GM12878 (cell line): ENCODE measurements around the gene SAFB. TPM values are rescaled to one million over a fixed set of nuclear protein-coding genes. Genes with fewer than 3 reads are reported as not detected.

Experiments
- ATAC-seq: fragments of 200-7000 bp; cut with Tn5 transposase; 3 replicates; pipeline ENCODE4 v1.9.1; 2020; ENCODE audit warnings: mild to moderate bottlenecking, moderate library complexity
- BruUV-seq: library from RNA; stranded (reverse); fragments of 400-500 nt; replicated peaks from 2 replicates; lab custom pipeline; 2021; lab: Mats Ljungman, UMichigan
- CTCF ChIA-PET: fragments of 300-600 bp; sonication (Branson Sonifier 250); formaldehyde crosslinking; extraction: SDS; loops from one replicate; lab custom pipeline; 2021; ENCODE audit warnings: inconsistent platforms; lab: Yijun Ruan, JAX
- POLR2A ChIA-PET: fragments of 350-600 bp; formaldehyde crosslinking; extraction: SDS; loops from one replicate; lab custom pipeline; 2021; ENCODE audit warnings: inconsistent platforms; lab: Charles Lee
- RAD21 ChIA-PET: fragments of 300-600 bp; sonication (Branson Sonifier 250); formaldehyde crosslinking; loops from one replicate; lab custom pipeline; 2023; ENCODE audit warnings: antibody characterized with exemption; ENCODE audit not compliant: unreplicated experiment; lab: Charles Lee
- SMC1A ChIA-PET: fragments of 300-600 bp; sonication (Branson Sonifier 250); formaldehyde crosslinking; loops from one replicate; lab custom pipeline; 2023; ENCODE audit not compliant: unreplicated experiment, uncharacterized antibody; lab: Charles Lee
- DNase-seq: peaks from one replicate; pipeline ENCODE4 v3.0.0-alpha.2; 2011; ENCODE audit warnings: low read depth, low spot score
- FAIRE-seq: peaks from 3 replicates; lab custom pipeline; 2011; peaks lifted over from hg19 to GRCh38; lab: Jason Lieb, UNC
- H2AFZ ChIP-seq: 2 replicates; pipeline ENCODE4 v1.6.0; 2011; ENCODE audit warnings: low read depth, low read length, control low read depth; ENCODE audit not compliant: control insufficient read depth
- H3K27ac ChIP-seq: 2 replicates; pipeline ENCODE4 v1.5.1; 2011; ENCODE audit warnings: control low read depth; ENCODE audit not compliant: control insufficient read depth, insufficient read depth
- H3K27me3 ChIP-seq, 2 experiments: replicated peaks in 1 of 2; 2 replicates each; pipeline versions ENCODE4 v1.6.0 to v1.6.1; 2011; ENCODE audit warnings: low read length in 1 of 2; ENCODE audit not compliant: control insufficient read depth in 2 of 2, insufficient read depth in 2 of 2
- H3K36me3 ChIP-seq, 2 experiments: 2 replicates each; pipeline ENCODE4 v1.5.1; 2011; ENCODE audit warnings: low read length in 1 of 2; ENCODE audit not compliant: control insufficient read depth in 2 of 2, insufficient read depth in 2 of 2
- H3K4me1 ChIP-seq: 2 replicates; pipeline ENCODE4 v1.6.1; 2011; ENCODE audit warnings: mild to moderate bottlenecking, low read length, moderate library complexity, mixed read lengths; ENCODE audit not compliant: control insufficient read depth, insufficient read depth
- H3K4me2 ChIP-seq: 2 replicates; pipeline ENCODE4 v1.6.0; 2011; ENCODE audit warnings: control low read depth; ENCODE audit not compliant: control insufficient read depth, insufficient read depth
- H3K4me3 ChIP-seq: fragments of 200-600 bp; sonication (generic); 2 replicates; pipeline ENCODE4 v1.5.1; 2016
- H3K79me2 ChIP-seq: 2 replicates; pipeline ENCODE4 v1.6.0; 2011; ENCODE audit warnings: low read length; ENCODE audit not compliant: control insufficient read depth, insufficient read depth
- H3K9ac ChIP-seq: 2 replicates; pipeline ENCODE4 v1.8.0; 2011; ENCODE audit warnings: low read length, control low read depth, mixed read lengths; ENCODE audit not compliant: control insufficient read depth, insufficient read depth
- H3K9me3 ChIP-seq: replicated peaks from 3 replicates; pipeline ENCODE4 v1.5.1; 2011; ENCODE audit warnings: mild to moderate bottlenecking, low read length; ENCODE audit not compliant: control insufficient read depth, insufficient read depth
- H4K20me1 ChIP-seq: 2 replicates; pipeline ENCODE4 v1.6.0; 2011; ENCODE audit not compliant: control insufficient read depth, insufficient read depth
- ATF7 ChIP-seq: fragments of 450-650 bp; IDR thresholded peaks from 2 replicates; pipeline ENCODE4 v1.6.1; 2016; ENCODE audit warnings: low read depth, mild to moderate bottlenecking
- IKZF1 ChIP-seq: fragments of 450-650 bp; conservative IDR thresholded peaks from 2 replicates; pipeline ENCODE4 v1.6.1; 2017; ENCODE audit warnings: antibody characterized with exemption, mild to moderate bottlenecking
- LARP7 ChIP-seq: fragments of 450-650 bp; IDR thresholded peaks from 2 replicates; pipeline ENCODE4 v1.6.1; 2017; ENCODE audit warnings: mild to moderate bottlenecking
- SRF ChIP-seq, 2 experiments: IDR thresholded peaks; 2 replicates each; pipeline ENCODE4 v1.6.1; 2011; ENCODE audit warnings: low read depth in 2 of 2, low read length in 2 of 2, mild to moderate bottlenecking in 1 of 2, moderate library complexity in 1 of 2
- WGBS: methylation state at CpG from one replicate; pipeline ENCODE4 v1.1.6; 2016; ENCODE audit warnings: low lambda C conversion rate; ENCODE audit not compliant: insufficient replicate concordance, insufficient coverage; ENCODE audit errors: missing lambda C conversion rate; 5-methylcytosine and 5-hydroxymethylcytosine counted together
- in situ Hi-C: fragments of 300-500 bp; cut with MboI; formaldehyde crosslinking; loops from 9 replicates; pipeline ENCODE4 v1.14.3; 2018; ENCODE audit warnings: mixed read lengths
- intact Hi-C: fragments of 100-400 bp; cut with micrococcal nuclease; formaldehyde crosslinking; loops from one replicate; pipeline ENCODE4 v1.14.2; 2022; ENCODE audit not compliant: unreplicated experiment
- polyA plus RNA-seq, 11 experiments: library from polyadenylated mRNA; depleted of rRNA in 4 of 11; unstranded in 6 of 11; stranded (reverse) in 5 of 11; fragments of >200 nt; fragmentation: Nextera tagmentation in 4 of 11; fragmentation: Illumina TruSeq in 1 of 11; extraction: Ambion mirVana in 4 of 11; extraction: Trizol in 1 of 11; gene quantifications; 1 replicate in 1 of 11; 2 replicates in 10 of 11; pipeline versions ENCODE4 v1.2.1 to v1.2.3, GENCODE V29; 2011 to 2016; ENCODE audit warnings: inconsistent platforms in 2 of 11, missing spikeins in 2 of 11, low read depth in 1 of 11
- total RNA-seq, 4 experiments: library from RNA; depleted of rRNA in 3 of 4; stranded (reverse); fragments of >200 nt in 3 of 4; fragmentation: Illumina TruSeq in 1 of 4; extraction: Trizol in 1 of 4; gene quantifications; 2 replicates each; pipeline versions ENCODE4 v1.2.1 to v1.2.3, GENCODE V29; 2013 to 2021
- TF ChIP-seq, protein P1 (sequence below), 3 experiments: IDR thresholded peaks in 2 of 3; conservative IDR thresholded peaks in 1 of 3; 2 replicates each; pipeline ENCODE4 v1.5.1; 2011; ENCODE audit warnings: low read depth in 3 of 3, low read length in 3 of 3, mild to moderate bottlenecking in 3 of 3, control low read depth in 2 of 3, moderate library complexity in 2 of 3, inconsistent platforms in 1 of 3, mixed read lengths in 1 of 3; ENCODE audit not compliant: control insufficient read depth in 2 of 3, insufficient read depth in 1 of 3; ENCODE audit errors: extremely low read depth in 1 of 3
- TF ChIP-seq, protein P2 (sequence below): IDR thresholded peaks from 2 replicates; pipeline ENCODE4 v1.6.1; 2012; ENCODE audit warnings: improper control_type of control experiment, low read depth, low read length; ENCODE audit not compliant: insufficient replicate concordance
- TF ChIP-seq, protein P3 (sequence below): fragments of 450-650 bp; formaldehyde crosslinking; IDR thresholded peaks from 2 replicates; pipeline ENCODE4 v1.4.0; 2020; ENCODE audit warnings: mild to moderate bottlenecking, moderate library complexity

The SAFB gene
- total and polyA plus RNA-seq, 10 of the 15 experiments (the other 5 are each of a cell fraction or from before 2014, with no cell fraction given): 1.6 to 131 (median 61.2) TPM

DNA sequence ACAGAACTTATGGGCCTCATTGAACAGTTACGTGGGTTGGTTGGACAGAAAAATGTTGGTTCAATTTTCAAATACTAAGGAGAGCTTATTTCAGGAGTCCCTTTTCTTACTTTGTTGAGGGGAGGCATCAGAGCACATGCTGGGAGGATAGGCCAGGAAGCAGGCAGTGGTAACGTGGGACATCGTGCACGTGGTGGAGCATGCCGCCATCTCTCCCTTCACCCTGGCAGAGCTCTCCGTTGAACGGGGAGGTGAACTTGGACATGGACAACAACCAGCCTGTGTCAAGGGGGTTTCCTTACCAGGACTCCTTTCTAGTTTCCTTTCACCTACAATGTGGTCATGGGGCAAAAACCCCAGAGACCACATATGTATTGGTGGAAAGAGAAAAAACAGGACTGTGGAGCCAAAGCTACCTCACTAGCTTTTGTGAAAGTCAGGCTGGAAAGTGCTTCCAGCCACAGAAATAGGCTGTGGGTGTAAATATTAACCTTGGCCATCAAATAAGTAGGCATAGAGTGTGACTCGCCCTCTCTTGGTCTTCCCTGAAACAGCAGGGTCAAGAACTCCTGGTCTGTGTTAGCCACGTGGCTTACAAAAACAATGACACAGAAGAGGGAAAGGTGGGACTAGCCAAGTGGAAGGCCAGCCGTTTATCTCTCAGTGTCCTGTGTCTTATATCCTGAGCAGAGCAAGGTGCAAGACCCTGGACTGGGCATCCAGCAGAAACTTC, 43.1 kb downstream of the SAFB start (continued):
- TF ChIP-seq, protein P1, sequence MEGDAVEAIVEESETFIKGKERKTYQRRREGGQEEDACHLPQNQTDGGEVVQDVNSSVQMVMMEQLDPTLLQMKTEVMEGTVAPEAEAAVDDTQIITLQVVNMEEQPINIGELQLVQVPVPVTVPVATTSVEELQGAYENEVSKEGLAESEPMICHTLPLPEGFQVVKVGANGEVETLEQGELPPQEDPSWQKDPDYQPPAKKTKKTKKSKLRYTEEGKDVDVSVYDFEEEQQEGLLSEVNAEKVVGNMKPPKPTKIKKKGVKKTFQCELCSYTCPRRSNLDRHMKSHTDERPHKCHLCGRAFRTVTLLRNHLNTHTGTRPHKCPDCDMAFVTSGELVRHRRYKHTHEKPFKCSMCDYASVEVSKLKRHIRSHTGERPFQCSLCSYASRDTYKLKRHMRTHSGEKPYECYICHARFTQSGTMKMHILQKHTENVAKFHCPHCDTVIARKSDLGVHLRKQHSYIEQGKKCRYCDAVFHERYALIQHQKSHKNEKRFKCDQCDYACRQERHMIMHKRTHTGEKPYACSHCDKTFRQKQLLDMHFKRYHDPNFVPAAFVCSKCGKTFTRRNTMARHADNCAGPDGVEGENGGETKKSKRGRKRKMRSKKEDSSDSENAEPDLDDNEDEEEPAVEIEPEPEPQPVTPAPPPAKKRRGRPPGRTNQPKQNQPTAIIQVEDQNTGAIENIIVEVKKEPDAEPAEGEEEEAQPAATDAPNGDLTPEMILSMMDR (IDR thresholded peaks at IDR 0.05 in 2 of 3, conservative IDR thresholded peaks at IDR 0.05 in 1 of 3; ENCODE audit: control insufficient read depth in 2 of 3, extremely low read depth in 1 of 3, insufficient read depth in 1 of 3, low read depth in 3 of 3, low read length in 3 of 3): peak in 2 of 3 experiments; percentile 18 to 20; a peak in 1 of 6 replicates
- TF ChIP-seq ATF7: no peak
- no peak for TF ChIP-seq LARP7
- peak; percentile 43 for TF ChIP-seq IKZF1
- TF ChIP-seq SRF (IDR thresholded peaks at IDR 0.05; ENCODE audit: low read depth in 2 of 2, low read length in 2 of 2): no peak

DNA sequence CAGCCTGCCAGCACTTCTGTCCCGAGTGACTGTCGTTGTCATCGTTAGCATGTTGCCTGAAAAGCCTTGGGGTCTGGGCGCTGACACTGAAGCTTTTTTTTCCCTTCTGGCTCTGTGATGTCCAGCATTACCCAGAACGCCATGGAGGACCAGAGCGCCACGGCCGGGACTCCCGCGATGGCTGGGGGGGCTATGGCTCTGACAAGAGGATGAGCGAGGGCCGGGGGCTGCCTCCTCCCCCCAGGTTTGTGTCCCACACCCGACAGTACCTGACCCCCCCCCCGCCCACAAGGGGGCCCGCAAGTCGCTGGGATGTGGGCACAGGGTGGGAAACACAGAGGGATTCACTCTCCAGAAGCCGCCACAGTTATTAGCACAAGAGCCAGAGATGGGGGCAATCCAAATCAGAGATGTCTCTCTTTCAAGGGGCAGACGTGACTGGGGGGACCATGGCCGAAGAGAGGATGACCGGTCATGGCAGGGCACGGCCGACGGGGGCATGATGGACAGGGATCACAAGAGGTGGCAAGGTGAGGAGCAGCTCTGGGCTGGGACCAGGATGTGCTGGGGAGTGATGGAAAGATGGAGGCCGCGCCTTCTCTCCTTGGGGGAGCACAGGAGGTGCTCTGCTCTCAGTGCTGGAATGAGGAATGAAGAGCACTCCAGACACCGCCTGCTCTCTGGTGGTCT, 44.2 kb downstream of the SAFB start:
- RAD21 ChIA-PET: no interaction called here
- peaks cover 32 to 50% of the 10 kb centered on the region in 2 experiments for H3K36me3 ChIP-seq
- no peak overlapping the region for H3K9ac ChIP-seq
- ATAC-seq: no peak
- intact Hi-C loops (no loop called here), in situ Hi-C loops (no loop called here)
- no peak for DNase-seq
- WGBS: 98% methylated on average over 26 of the region's 26 CpGs
- POLR2A ChIA-PET: no interaction called here
- H3K27ac ChIP-seq: no peak overlapping the region
- SMC1A ChIA-PET: no interaction called here
- H3K79me2 ChIP-seq: no peaks in the 10 kb centered on the region
- CTCF ChIA-PET: interaction anchor here (1.1 kb wide), 1 partner anchor 128 kb away, joined by 3 read pairs; no protein-coding TSS in a partner anchor
- FAIRE-seq: no peak
- no peak overlapping the region for H3K4me2 ChIP-seq
- no TSS peak for BruUV-seq
- no peak overlapping the region for H2AFZ ChIP-seq
- H4K20me1 ChIP-seq: no peaks in the 10 kb centered on the region; the same call in 1 of the 2 replicates
- H3K4me3 ChIP-seq: no peak overlapping the region
- peaks cover 3% of the 10 kb centered on the region; the same call in 1 of the 2 replicates for H3K4me1 ChIP-seq
- H3K27me3 ChIP-seq: no peaks in the 10 kb centered on the region
- no peaks in the 10 kb centered on the region for H3K9me3 ChIP-seq
- TF ChIP-seq, protein P2, sequence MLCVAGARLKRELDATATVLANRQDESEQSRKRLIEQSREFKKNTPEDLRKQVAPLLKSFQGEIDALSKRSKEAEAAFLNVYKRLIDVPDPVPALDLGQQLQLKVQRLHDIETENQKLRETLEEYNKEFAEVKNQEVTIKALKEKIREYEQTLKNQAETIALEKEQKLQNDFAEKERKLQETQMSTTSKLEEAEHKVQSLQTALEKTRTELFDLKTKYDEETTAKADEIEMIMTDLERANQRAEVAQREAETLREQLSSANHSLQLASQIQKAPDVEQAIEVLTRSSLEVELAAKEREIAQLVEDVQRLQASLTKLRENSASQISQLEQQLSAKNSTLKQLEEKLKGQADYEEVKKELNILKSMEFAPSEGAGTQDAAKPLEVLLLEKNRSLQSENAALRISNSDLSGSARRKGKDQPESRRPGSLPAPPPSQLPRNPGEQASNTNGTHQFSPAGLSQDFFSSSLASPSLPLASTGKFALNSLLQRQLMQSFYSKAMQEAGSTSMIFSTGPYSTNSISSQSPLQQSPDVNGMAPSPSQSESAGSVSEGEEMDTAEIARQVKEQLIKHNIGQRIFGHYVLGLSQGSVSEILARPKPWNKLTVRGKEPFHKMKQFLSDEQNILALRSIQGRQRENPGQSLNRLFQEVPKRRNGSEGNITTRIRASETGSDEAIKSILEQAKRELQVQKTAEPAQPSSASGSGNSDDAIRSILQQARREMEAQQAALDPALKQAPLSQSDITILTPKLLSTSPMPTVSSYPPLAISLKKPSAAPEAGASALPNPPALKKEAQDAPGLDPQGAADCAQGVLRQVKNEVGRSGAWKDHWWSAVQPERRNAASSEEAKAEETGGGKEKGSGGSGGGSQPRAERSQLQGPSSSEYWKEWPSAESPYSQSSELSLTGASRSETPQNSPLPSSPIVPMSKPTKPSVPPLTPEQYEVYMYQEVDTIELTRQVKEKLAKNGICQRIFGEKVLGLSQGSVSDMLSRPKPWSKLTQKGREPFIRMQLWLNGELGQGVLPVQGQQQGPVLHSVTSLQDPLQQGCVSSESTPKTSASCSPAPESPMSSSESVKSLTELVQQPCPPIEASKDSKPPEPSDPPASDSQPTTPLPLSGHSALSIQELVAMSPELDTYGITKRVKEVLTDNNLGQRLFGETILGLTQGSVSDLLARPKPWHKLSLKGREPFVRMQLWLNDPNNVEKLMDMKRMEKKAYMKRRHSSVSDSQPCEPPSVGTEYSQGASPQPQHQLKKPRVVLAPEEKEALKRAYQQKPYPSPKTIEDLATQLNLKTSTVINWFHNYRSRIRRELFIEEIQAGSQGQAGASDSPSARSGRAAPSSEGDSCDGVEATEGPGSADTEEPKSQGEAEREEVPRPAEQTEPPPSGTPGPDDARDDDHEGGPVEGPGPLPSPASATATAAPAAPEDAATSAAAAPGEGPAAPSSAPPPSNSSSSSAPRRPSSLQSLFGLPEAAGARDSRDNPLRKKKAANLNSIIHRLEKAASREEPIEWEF: no peak
- TF ChIP-seq, protein P3, sequence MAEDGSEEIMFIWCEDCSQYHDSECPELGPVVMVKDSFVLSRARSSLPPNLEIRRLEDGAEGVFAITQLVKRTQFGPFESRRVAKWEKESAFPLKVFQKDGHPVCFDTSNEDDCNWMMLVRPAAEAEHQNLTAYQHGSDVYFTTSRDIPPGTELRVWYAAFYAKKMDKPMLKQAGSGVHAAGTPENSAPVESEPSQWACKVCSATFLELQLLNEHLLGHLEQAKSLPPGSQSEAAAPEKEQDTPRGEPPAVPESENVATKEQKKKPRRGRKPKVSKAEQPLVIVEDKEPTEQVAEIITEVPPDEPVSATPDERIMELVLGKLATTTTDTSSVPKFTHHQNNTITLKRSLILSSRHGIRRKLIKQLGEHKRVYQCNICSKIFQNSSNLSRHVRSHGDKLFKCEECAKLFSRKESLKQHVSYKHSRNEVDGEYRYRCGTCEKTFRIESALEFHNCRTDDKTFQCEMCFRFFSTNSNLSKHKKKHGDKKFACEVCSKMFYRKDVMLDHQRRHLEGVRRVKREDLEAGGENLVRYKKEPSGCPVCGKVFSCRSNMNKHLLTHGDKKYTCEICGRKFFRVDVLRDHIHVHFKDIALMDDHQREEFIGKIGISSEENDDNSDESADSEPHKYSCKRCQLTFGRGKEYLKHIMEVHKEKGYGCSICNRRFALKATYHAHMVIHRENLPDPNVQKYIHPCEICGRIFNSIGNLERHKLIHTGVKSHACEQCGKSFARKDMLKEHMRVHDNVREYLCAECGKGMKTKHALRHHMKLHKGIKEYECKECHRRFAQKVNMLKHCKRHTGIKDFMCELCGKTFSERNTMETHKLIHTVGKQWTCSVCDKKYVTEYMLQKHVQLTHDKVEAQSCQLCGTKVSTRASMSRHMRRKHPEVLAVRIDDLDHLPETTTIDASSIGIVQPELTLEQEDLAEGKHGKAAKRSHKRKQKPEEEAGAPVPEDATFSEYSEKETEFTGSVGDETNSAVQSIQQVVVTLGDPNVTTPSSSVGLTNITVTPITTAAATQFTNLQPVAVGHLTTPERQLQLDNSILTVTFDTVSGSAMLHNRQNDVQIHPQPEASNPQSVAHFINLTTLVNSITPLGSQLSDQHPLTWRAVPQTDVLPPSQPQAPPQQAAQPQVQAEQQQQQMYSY (CRISPR knock-in tag): no peak
